Pulmonary artery endothelial cell (primary cell): ENCODE measurements around the gene PPT2. TPM values are rescaled to one million over a fixed set of nuclear protein-coding genes. Genes with fewer than 3 reads are reported as not detected.
"Not testable (repeated sequence)": the region's sequence is repeated elsewhere in the genome, so short reads cannot be mapped to it uniquely, and the experiment has no call there.

ENCODE experiments used
- DNase-seq: peaks from one replicate; pipeline ENCODE4 v3.0.0-alpha.2; 2011; ENCODE audit warnings: low read depth, low spot score
- total RNA-seq: library from RNA; depleted of rRNA; stranded (reverse); fragments of >200 nt; gene quantifications from 2 replicates; pipeline ENCODE4 v1.2.3, GENCODE V29; 2014

PPT2 gene
- total RNA-seq, 1 donor from 2014 or later = 69.7 TPM

DNA sequence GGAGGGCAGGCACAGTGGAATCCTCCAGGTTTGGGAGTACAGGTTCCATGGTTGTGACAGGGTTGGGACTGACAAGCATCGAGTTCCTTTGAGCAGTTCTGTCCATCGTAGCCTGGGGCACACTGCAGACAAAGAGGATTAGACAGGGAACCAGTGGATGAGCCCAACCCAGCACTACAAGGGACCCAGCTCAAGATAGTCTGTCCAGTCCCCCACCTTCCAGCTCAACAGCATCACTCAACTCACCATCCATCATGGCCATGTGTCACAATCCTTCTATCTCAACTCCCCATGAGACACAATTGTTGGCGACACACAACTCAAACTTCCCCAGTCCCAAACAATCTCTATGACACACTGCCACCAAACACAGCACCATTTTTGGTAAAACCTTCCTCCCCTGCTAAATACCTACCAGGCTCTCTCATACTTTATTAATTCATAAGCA, 50.4 kb downstream of the PPT2 start:
- DNase-seq = no peak

DNA sequence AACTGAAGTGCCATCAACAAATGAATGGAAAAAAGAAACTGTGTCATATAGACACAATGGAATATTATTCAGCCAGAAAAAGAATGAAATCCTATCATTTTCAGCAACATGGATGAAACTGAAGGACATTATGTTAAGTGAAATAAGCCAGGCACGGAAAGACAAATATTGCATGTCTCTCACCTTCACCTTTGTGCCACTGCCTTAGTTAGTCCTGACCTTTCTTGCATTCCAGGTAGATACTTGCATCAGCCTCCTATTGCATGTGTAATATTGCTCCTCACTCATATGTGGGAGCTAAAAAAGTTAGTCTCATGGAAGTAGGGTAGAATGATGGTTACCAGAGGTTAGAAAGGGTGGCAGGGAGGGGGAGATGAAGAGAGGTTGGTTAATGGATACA, 55.1 kb downstream of the PPT2 start:
- DNase-seq = no peak

DNA sequence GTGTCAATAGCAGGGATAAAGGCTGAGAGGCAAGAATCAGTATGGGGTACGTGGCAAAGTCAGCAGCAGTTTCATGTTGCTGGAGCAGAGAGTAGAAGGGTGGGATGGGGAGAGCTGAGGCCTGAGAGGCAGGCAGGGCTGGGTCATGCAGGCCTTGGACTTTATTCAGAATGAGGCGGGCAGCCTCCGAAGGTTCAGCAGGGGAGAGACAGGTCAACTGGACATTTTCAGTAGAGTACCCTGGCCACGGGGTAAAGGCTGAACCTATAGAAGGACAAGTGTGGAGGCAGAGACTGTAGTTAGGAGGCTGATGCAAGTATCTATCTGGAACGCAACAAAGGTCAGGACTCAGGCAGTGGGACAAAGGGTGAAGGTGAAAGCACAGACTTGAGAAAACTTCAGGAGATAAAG, 56.3 kb downstream of the PPT2 start:
- no peak for DNase-seq

DNA sequence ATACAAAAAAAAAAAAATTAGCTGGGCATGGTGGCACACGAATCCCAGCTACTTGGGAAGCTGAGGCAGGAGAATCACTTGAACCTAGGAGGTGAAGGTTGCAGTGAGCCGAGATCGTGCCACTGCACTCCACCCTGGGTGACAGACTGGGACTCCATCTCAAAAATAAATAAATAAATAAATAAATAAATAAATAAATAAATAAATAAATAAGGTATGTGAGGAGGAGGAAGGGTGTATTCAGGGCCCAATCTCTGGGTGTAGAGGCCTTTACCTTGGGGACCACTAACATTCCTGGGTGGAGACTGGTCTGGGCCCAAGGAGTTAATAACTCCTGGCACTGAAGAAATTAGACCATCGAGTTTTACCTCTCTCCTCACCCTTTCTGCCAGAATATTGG, 57.5 kb downstream of the PPT2 start:
- not testable (repeated sequence) for DNase-seq

DNA sequence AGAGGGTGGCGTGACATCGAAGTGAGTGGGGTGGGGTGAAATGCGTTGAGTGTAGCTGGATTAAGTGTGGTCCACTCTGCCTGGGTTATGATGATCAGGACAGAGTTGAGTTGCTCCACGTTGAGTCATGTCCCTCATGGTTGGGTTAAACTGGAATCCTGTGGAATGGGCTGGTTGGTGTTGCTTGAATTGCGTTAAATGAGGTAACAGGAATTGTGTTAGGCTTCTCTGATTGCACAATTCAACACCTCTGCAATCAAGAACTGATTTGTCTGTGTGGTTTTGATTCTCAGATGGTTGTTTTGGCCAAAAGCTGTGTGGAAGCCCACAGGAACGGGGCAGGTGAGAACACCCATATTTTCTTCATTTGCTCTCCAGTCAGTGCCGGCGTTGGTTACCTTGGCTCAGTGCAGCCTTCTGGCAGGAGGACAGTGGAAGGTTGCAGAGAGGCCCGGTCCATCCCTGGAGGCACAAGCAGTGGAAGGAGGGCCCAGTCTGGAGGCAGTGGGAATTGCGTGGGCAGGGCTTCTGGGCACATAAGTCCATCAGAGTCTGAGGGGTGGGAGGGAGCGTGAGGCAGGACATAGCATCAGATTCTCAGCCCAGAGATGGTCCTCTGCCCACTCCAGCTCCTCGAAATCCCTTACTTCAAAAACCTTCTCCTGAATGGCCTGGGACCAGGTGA, 58.3 kb downstream of the PPT2 start:
- DNase-seq = no peak

Other genes starting within 250 kb of the PPT2 start
- not detected in 2 replicates for gene C2, start 226.4 kb upstream of the PPT2 start, total RNA-seq
- 3.4 and 4.0 TPM in 2 replicates for gene CFB, start 208.0 kb upstream of the PPT2 start, total RNA-seq
- gene NELFE, start 195.2 kb upstream of the PPT2 start, total RNA-seq = 110 and 121 TPM in 2 replicates
- 42.9 and 49.6 TPM in 2 replicates for gene SKIC2, start 195.0 kb upstream of the PPT2 start, total RNA-seq
- 10.1 and 11.6 TPM in 2 replicates for gene DXO, start 182.0 kb upstream of the PPT2 start, total RNA-seq
- 0.46 and 1.3 TPM in 2 replicates for gene C4A, start 172.1 kb upstream of the PPT2 start, total RNA-seq
- 0.66 and 1.0 TPM in 2 replicates for gene C4B, start 139.3 kb upstream of the PPT2 start, total RNA-seq
- gene CYP21A2, start 115.7 kb upstream of the PPT2 start, total RNA-seq = not detected in 2 replicates
- 0.21 and 0.73 TPM in 2 replicates for gene TNXB, start 44.8 kb upstream of the PPT2 start, total RNA-seq
- 13.7 and 13.9 TPM in 2 replicates for gene ATF6B, start 25.9 kb upstream of the PPT2 start, total RNA-seq
- gene FKBPL, start 23.9 kb upstream of the PPT2 start, total RNA-seq = 6.3 and 6.7 TPM in 2 replicates
- gene PRRT1, start 2.2 kb upstream of the PPT2 start, total RNA-seq = 0.07 TPM in 1 of 2 replicates, not detected in the other
- 1.2 and 1.3 TPM in 2 replicates for gene EGFL8, start 10.5 kb downstream of the PPT2 start, total RNA-seq
- 8.3 and 11.0 TPM in 2 replicates for gene AGPAT1, start 21.9 kb downstream of the PPT2 start, total RNA-seq
- 31.5 and 35.3 TPM in 2 replicates for gene RNF5, start 24.3 kb downstream of the PPT2 start, total RNA-seq
- gene AGER, start 30.1 kb downstream of the PPT2 start, total RNA-seq = 0.26 and 0.53 TPM in 2 replicates
- gene PBX2, start 36.1 kb downstream of the PPT2 start, total RNA-seq = 41.8 and 48.7 TPM in 2 replicates
- gene GPSM3, start 38.5 kb downstream of the PPT2 start, total RNA-seq = 6.0 and 7.1 TPM in 2 replicates
- 20.1 and 25.0 TPM in 2 replicates for gene NOTCH4, start 69.9 kb downstream of the PPT2 start, total RNA-seq
- gene TSBP1, start 217.8 kb downstream of the PPT2 start, total RNA-seq = not detected in 2 replicates